Germinal center (tissue), 1 donor: ENCODE measurements around the gene ATP11C.
"Not testable (repeated sequence)": the region's sequence is repeated elsewhere in the genome, so short reads cannot be mapped to it uniquely, and the experiment has no call there.

Experiments used
- DNase-seq: peaks from one replicate; pipeline ENCODE4 v3.0.0; 2012; ENCODE audit warnings: mixed read lengths, low spot score

The ATP11C gene

GRCh38 chrX:139924069-139924695 is 8.7 kb downstream of the ATP11C start:
- no peak for DNase-seq

DNA sequence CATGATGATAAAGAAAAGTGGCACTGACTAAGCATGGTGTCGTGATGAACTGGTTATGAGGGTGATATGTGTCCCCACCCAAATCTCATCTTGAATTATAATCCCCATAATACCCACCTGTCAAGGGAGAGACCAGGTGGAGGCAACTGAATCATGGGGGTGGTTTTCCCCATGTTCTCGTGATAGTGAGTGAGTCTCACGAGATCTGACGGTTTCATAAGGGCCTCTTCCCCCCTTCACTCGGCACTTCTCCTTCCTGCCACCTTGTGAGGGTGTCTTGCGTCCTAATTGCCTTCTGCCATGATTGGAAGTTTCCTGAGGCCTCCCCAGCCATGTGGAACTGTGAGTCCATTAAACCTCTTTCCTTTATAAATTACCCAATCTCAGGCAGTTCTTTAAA is 11.7 kb downstream of the ATP11C start:
- not testable (repeated sequence) for DNase-seq

- DNase-seq, result no peak
Observed at GRCh38 chrX:139920316-139920715, 12.5 kb downstream of the ATP11C start.

- DNase-seq, result no peak
Observed at GRCh38 chrX:139914421-139914820, 18.4 kb downstream of the ATP11C start.

GRCh38 chrX:139909712-139910111 is 23.1 kb downstream of the ATP11C start:
- DNase-seq, result no peak

DNA sequence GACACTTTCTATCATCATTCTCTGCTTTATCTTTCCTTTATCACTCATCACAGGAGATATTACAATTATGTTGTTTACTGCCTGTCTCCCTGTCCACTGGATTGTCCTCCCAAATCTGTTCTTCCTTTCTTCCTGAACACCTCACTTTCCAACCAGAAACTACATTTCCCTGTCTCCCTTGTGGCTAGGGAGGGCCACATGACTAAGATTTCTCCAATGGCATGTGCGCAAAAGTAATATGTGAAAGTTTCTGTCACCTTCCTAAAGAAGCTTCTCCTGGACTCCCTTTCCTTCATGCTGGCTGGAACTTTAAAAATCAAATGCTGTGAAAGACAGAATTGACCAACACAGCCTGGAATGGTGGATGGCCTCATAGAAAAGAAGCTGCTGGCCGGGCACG is 25.8 kb downstream of the ATP11C start:
- no peak for DNase-seq

DNA sequence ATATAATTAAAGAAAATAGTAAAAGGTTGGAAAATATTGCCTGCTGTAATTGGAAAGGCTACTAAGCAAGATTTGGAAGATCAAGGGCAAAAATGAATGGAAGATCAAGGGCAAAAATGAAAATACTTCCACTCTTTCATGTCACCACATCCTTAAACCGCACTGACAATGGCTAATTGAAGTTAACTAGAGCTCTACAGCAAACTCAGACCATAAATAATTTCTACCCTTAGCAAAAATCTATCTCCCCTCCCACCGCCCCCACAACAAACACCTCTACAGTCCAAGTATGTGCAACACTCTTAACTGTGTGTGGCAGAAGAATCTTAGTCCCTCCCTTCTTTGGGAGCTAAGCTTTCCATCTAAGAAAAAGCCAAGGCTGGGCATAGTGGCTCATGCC is 27.1 kb downstream of the ATP11C start:
- no peak for DNase-seq

DNA sequence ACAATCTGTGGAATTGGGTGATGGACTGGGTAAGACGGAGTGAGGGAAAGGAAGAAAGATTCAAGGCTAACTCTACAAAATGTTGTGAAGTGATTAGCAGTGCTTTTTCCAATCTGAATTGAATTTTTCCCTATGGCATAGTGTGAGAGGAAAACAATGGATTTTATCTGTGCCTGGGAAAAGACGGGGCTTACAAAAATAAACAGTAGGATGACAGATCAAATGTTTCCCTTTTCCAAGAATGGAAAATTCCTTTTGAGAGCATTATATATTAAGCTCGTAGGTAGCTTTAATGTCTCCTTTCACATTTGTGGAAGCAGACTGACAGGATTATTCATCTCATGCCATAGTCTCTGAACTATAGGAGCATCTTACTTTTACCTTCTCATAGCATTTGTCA is 27.8 kb downstream of the ATP11C start:
- DNase-seq, result no peak

DNA sequence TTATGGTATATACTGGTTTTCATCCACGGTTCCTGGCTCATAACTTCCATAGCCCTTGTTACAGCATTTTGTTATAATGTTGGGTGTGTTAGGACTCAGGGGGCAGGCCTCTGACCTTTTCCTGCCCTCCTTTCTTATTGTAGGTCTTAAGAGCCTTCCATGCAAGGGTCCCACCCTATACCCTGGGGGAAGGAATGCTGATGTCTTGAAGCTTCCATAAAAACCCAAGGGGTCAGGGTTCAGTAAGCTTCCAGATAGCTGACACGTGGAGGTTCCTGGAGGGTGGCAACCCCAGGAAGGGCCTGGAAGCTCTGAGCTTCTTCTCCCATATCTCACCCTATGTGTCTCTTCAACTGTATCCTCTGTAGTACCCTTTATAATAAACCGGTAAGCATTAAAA is 29.6 kb downstream of the ATP11C start:
- no peak for DNase-seq

GRCh38 chrX:139902559-139902958 is 30.3 kb downstream of the ATP11C start:
- no peak for DNase-seq

- DNase-seq, result no peak
Observed at GRCh38 chrX:139898334-139898733, 34.5 kb downstream of the ATP11C start.

DNA sequence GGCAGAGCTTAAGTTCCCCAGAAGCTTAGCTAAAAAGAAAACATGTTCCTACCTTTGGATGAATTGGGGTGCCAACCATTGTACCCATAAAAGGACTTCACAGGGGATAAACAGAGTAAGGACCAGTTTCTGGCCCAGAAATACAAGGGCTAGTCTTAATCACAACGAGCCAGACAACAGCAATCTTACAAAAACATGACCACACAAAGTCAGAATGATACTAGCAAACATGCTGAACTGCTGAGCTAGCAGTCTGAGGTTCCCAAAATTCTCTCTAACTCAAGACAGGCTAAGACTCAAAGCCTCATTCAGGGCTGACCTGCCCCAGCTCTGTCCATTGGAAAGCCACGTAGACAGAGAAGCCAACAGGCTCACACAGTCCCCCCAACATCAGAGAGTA is 40.3 kb downstream of the ATP11C start:
- DNase-seq, result no peak

DNA sequence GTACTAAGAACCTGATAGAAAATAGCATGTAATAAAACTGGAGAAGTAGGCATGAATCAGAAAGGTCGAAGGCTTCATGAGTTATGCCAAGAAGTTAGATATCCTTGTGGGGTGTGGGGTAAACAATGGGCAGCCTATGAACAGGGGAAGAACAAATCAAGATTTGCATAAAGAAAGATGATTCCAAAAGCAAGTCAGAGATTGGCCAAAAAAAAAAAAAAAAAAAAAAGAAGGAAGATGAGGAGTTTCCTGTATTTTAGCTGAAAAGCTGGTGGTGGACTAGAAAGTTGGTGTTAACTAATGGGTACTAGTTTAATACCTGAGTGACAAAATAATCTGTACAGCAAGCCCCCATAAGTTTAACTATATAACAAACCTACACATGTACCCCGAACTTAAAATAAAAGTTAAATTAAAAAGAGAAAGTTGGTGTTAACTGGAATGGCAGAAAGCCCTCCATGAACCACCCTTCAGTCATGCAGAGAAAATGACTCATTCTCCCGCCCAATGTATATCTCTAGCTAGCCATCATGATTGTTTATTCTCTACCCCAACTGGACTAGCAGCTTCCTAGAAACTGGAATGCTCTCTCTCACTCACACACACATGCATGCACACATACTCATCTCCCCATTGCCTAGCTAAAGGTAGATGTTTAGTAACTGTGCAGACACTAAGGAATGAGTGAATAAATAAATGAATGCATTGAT is 41.7 kb downstream of the ATP11C start:
- no peak for DNase-seq

DNA sequence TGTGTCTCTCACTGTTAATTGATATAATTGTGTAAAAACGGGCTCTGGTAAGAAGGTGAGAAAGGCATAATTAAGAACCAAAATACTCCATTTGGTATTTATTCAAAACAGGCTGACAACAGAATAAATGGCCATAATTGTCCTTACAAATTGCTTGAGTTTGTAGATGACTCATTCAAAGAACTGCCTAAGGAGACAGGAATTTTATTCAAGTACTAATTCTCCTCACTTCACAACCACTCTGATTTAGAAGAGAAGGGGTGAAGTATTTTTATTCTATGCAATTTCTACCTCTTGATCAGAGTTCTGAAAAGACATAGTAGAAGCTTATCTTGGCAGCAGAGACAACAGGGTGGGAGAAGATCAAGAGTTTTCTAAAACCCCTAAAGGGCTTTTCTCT is 43.1 kb downstream of the ATP11C start:
- DNase-seq, result no peak

GRCh38 chrX:139883984-139884383 is 48.9 kb downstream of the ATP11C start:
- DNase-seq, result no peak

DNA sequence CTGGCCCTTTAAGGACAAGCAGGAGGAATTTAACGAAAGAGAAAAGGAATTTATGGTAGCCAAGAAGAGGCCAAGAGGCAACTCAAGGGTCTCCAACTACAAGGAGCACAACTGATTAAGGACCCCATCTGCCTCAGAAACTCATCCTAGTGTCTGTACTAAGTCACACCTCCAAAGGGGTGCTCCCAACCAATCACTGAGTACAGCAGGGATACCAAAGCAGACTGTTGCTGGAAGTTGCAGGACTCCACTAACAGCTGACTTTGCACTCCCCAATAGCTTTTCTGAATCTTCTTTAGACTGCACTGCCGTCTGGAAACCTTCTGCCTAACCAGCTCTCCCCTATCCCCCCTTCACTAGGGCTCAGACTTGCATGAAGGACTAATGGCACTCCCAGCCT is 50.6 kb downstream of the ATP11C start:
- no peak for DNase-seq

DNA sequence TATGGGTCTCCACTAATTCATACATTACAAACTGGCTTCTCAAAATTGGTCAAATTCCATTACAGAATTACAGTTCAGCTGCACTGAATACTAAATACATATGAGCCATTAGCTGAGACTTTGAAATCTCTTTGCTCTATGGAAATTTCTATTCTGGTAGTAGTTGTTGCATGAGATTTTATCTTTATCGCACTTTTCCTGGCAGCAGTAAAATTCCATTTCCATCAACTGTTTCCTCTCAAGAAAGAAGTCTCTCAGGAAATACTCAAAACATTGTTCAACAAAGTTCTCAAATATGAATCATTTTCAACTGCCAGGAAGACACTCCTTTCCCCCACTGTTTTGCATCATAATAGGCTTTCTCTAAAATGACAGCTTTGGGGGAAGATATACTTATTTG is 51.3 kb downstream of the ATP11C start:
- DNase-seq, result no peak

- DNase-seq, result no peak
Observed at GRCh38 chrX:139881130-139881529, 51.7 kb downstream of the ATP11C start.

GRCh38 chrX:139877710-139878414 is 55.0 kb downstream of the ATP11C start:
- DNase-seq, result no peak

DNA sequence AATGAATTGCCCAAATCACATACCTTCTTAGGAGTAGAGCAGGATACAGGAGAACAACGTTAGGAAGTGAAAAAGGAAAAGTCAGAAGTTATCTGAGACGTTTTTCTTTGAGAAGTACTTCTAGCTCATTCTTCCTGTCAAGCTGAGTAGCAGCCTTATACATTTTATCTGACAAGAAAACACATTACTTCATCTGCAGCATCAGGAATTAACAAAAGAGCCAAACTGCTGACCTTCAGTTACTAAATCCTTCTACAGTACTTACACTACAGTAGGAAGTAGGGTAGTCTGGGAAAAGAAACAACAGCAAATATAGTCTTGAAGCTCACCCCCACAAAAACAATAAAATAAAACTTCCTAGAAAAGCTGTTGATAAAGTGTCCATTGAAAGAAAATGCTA is 57.0 kb downstream of the ATP11C start:
- DNase-seq, result no peak

GRCh38 chrX:139869796-139870195 is 63.1 kb downstream of the ATP11C start:
- DNase-seq, result no peak

GRCh38 chrX:139864640-139865039 is 68.2 kb downstream of the ATP11C start:
- no peak for DNase-seq

- no peak for DNase-seq
Observed at GRCh38 chrX:139862208-139862607, 70.6 kb downstream of the ATP11C start.
